Measurements from ENCODE around the gene ZNF678.

DNA sequence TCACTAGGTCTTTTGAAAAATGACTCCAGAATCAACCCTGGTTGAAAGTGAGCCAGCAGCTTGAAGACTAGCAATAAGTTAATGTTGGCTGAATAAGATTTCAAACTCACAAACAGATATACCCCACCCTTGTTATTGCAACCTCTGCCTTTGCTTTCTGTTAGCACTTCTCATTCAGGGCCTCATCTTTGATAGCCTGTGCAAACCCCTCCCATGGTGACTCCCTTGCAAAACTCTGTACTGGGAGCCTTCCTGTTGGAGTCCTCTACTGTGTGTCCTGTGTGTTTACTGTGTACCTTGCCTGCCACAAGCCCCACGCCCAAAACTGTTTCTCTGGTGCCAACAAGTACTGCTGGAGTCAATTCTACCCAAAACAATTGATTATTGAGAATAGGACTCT, 50.2 kb downstream of the ZNF678 start:
- TF ChIP-seq, protein P1, sequence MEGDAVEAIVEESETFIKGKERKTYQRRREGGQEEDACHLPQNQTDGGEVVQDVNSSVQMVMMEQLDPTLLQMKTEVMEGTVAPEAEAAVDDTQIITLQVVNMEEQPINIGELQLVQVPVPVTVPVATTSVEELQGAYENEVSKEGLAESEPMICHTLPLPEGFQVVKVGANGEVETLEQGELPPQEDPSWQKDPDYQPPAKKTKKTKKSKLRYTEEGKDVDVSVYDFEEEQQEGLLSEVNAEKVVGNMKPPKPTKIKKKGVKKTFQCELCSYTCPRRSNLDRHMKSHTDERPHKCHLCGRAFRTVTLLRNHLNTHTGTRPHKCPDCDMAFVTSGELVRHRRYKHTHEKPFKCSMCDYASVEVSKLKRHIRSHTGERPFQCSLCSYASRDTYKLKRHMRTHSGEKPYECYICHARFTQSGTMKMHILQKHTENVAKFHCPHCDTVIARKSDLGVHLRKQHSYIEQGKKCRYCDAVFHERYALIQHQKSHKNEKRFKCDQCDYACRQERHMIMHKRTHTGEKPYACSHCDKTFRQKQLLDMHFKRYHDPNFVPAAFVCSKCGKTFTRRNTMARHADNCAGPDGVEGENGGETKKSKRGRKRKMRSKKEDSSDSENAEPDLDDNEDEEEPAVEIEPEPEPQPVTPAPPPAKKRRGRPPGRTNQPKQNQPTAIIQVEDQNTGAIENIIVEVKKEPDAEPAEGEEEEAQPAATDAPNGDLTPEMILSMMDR (IDR thresholded peaks at IDR 0.05) = no peak
- no peak for TF ChIP-seq POLR2A (IDR thresholded peaks at IDR 0.05)
